ENCODE data around the gene ANG. TPM values are rescaled to one million over a fixed set of nuclear protein-coding genes. Genes with fewer than 3 reads are reported as not detected.

ANG gene
- total and polyA plus RNA-seq, 10 of the 15 experiments (the other 5 are each of a cell fraction or from before 2014, with no cell fraction given): 1.0 to 5.9 (median 2.2) TPM

GRCh38 chr14:20667957-20668356 lies 20.6 kb upstream of the ANG start (continued):
- TF ChIP-seq USF1 (IDR thresholded peaks at IDR 0.05; ENCODE audit: borderline replicate concordance, extremely low read length, insufficient read depth, low read depth, low read length): no peak
- no peak for TF ChIP-seq ZBTB4 (CRISPR knock-in tag; IDR thresholded peaks at IDR 0.05)
- TF ChIP-seq CHD1 (IDR thresholded peaks at IDR 0.05; ENCODE audit: low read depth, low read length): no peak
- no peak for TF ChIP-seq ATF2 (IDR thresholded peaks at IDR 0.05; ENCODE audit: low read length)
- TF ChIP-seq MYC (IDR thresholded peaks at IDR 0.05; ENCODE audit: insufficient read depth, insufficient read length, insufficient replicate concordance, low read length, severe bottlenecking): no peak
- peak; percentile 85 for TF ChIP-seq TCF12 (IDR thresholded peaks at IDR 0.05; ENCODE audit: low read depth, low read length)
- TF ChIP-seq CEBPB (IDR thresholded peaks at IDR 0.05; ENCODE audit: borderline replicate concordance in 1 of 2, low read depth in 2 of 2, low read length in 2 of 2): no peak
- TF ChIP-seq TCF3 (IDR thresholded peaks at IDR 0.05; ENCODE audit: borderline replicate concordance, insufficient read depth, low read depth, low read length): peak; percentile 74; the same call in 1 of the 2 replicates
- no peak for TF ChIP-seq RB1 (IDR thresholded peaks at IDR 0.05; ENCODE audit: borderline replicate concordance)
- TF ChIP-seq SPI1 (IDR thresholded peaks at IDR 0.05; ENCODE audit: borderline replicate concordance, insufficient read depth, low read depth, low read length): peak; percentile 92
- TF ChIP-seq ELK1 (IDR thresholded peaks at IDR 0.05; ENCODE audit: low read depth, low read length): no peak
- no peak for TF ChIP-seq CHD4 (IDR thresholded peaks at IDR 0.05)
- TF ChIP-seq PAX5 (IDR thresholded peaks at IDR 0.05; ENCODE audit: borderline replicate concordance, low read depth, low read length): peak; percentile 63; the same call in 1 of the 2 replicates
- no peak; the same call in 1 of the 2 replicates for TF ChIP-seq BACH1 (IDR thresholded peaks at IDR 0.05; ENCODE audit: borderline replicate concordance)
- 0 out of 2 replicates have a peak, but pooled peaks have one; percentile 28 for TF ChIP-seq GATAD2B (conservative IDR thresholded peaks at IDR 0.05; ENCODE audit: low read depth)
- TF ChIP-seq RCOR1 (conservative IDR thresholded peaks at IDR 0.05; ENCODE audit: low read depth, low read length): 0 out of 2 replicates have a peak, but pooled peaks have one; percentile 41
- TF ChIP-seq ZNF217 (IDR thresholded peaks at IDR 0.05): 0 out of 2 replicates have a peak, but pooled peaks have one; percentile 19
- no peak for TF ChIP-seq SKIL (IDR thresholded peaks at IDR 0.05; ENCODE audit: low read depth, poor library complexity, severe bottlenecking)
- TF ChIP-seq IKZF1 (conservative IDR thresholded peaks at IDR 0.05): peak; percentile 79
- no peak; the same call in 1 of the 2 replicates for TF ChIP-seq NBN (IDR thresholded peaks at IDR 0.05)
- TF ChIP-seq ZNF24 (IDR thresholded peaks at IDR 0.05): no peak
- TF ChIP-seq KLF5 (IDR thresholded peaks at IDR 0.05; ENCODE audit: partially characterized antibody): no peak
- TF ChIP-seq SIN3A (IDR thresholded peaks at IDR 0.05; ENCODE audit: low read depth, low read length): no peak
